SJSA1 (cell line): ENCODE measurements around the gene IL37. TPM values are rescaled to one million over a fixed set of nuclear protein-coding genes. Genes with fewer than 3 reads are reported as not detected.

Source experiments
- DNase-seq, 2 experiments: peaks; one replicate each; pipeline ENCODE4 v3.0.0-alpha.2; 2015 to 2020; ENCODE audit warnings: low spot score in 2 of 2, low read depth in 1 of 2
- H3K27ac ChIP-seq: fragments of 250-450 bp; sonication (Bioruptor Pico); 2 replicates; pipeline ENCODE4 v1.5.1; 2020; ENCODE audit warnings: mild to moderate bottlenecking, moderate library complexity
- H3K27me3 ChIP-seq: fragments of 250-450 bp; sonication (Bioruptor Pico); replicated peaks from 2 replicates; pipeline ENCODE4 v1.5.1; 2020; ENCODE audit warnings: mild to moderate bottlenecking, moderate library complexity
- H3K36me3 ChIP-seq: fragments of 250-450 bp; sonication (Bioruptor Pico); 2 replicates; pipeline ENCODE4 v1.5.1; 2020; ENCODE audit warnings: mild to moderate bottlenecking
- H3K4me1 ChIP-seq: fragments of 250-450 bp; sonication (Bioruptor Pico); replicated peaks from 2 replicates; pipeline ENCODE4 v1.6.1; 2021; ENCODE audit warnings: mild to moderate bottlenecking
- H3K4me3 ChIP-seq: fragments of 250-450 bp; sonication (Bioruptor Pico); 2 replicates; pipeline ENCODE4 v1.5.1; 2020; ENCODE audit warnings: mild to moderate bottlenecking
- H3K9me3 ChIP-seq: fragments of 250-450 bp; sonication (Bioruptor Pico); replicated peaks from 2 replicates; pipeline ENCODE4 v1.5.1; 2020; ENCODE audit warnings: mild to moderate bottlenecking
- total RNA-seq: library from RNA; depleted of rRNA; stranded (reverse); fragments of >200 nt; shearing (Covaris generic); gene quantifications from 2 replicates; pipeline ENCODE4 v1.2.3, GENCODE V29; 2014; rRNA removed

IL37 gene
- total RNA-seq, 1 experiment from 2014 or later: not detected

DNA sequence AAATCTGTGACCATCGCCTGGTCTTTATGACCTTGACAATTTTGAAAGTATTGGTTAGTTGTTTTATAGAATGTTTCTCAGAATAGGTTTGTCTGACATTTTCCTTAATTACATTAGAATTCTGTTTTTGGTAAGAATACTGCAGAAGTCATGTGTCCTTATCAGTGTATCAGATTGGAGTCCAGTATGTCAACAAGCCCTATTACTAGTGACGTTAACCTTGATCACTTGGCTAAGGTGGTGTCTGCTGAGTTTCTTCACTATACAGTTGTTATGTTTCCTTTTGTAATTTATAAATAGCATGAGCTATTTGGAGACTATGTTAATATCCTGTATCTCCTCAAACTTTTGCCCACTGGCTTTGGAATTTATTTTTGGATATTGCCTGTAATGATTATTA lies 56.1 kb downstream of the IL37 start:
- DNase-seq: no peak
- Histone ChIP-seq H3K4me3 (no peak overlapping the region), H3K4me1 (no peaks in the 10 kb centered on the region), H3K9me3 (no peaks in the 10 kb centered on the region; the same call in 1 of the 2 replicates), H3K27me3 (peaks cover 10% of the 10 kb centered on the region; the same call in 1 of the 2 replicates), H3K36me3 (no peaks in the 10 kb centered on the region), H3K27ac (no peak overlapping the region)

Other genes with a start within 250 kb of the IL37 start
- gene NT5DC4, start 190.1 kb upstream of the IL37 start, total RNA-seq: not detected in 2 replicates
- 25.1 and 33.4 TPM in 2 replicates for gene CKAP2L, start 146.6 kb upstream of the IL37 start, total RNA-seq
- gene IL1A, start 126.7 kb upstream of the IL37 start, total RNA-seq: 0.16 and 1.5 TPM in 2 replicates
- 4.2 and 4.3 TPM in 2 replicates for gene IL1B, start 74.4 kb upstream of the IL37 start, total RNA-seq
- not detected in 2 replicates for gene IL36G, start 66.8 kb downstream of the IL37 start, total RNA-seq
- not detected in 2 replicates for gene IL36A, start 94.3 kb downstream of the IL37 start, total RNA-seq
- not detected in 2 replicates for gene IL36B, start 141.7 kb downstream of the IL37 start, total RNA-seq
- not detected in 2 replicates for gene IL36RN, start 148.0 kb downstream of the IL37 start, total RNA-seq
- not detected in 2 replicates for gene IL1F10, start 156.8 kb downstream of the IL37 start, total RNA-seq
- gene IL1RN, start 216.4 kb downstream of the IL37 start, total RNA-seq: not detected in 2 replicates